ENCODE measurements around the gene STEAP1B.

Gene STEAP1B

DNA sequence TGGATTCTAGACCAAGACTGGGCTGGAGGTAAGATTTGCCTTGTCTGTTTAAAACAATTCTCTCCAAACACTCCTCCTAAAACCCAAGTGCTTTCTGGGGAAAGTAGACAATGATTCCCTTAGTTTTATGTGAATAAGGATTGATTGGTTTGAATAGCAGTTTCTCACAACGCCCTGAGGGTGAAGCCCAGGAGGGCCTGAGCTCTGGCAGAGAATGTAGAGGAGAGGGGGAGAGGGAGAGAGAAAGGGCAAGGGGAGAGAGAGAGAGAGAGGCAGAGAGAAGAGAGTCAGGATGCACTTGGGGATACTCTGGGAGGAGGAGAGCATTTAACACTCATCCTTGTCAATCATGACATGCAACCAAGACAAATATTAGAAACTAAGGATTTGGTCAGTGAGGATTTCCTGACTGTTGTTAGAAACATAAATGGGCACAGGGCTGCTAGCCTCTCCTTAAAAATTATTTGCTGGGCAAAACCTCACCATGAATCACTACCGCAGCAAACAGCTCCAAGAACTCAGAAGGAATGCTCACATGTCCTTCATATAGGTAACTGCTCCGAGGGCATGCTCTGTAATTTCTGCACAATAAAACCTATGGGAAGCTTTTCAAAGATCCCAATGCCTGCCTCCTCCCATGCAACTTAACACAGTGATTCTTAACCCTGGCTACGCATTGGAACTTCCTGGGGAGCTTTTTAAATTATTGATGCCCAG, 87.9 kb downstream of the STEAP1B start:
- no peak for TF ChIP-seq CTCF (conservative IDR thresholded peaks at IDR 0.05)
- H3K27ac ChIP-seq, result no peak overlapping the region

DNA sequence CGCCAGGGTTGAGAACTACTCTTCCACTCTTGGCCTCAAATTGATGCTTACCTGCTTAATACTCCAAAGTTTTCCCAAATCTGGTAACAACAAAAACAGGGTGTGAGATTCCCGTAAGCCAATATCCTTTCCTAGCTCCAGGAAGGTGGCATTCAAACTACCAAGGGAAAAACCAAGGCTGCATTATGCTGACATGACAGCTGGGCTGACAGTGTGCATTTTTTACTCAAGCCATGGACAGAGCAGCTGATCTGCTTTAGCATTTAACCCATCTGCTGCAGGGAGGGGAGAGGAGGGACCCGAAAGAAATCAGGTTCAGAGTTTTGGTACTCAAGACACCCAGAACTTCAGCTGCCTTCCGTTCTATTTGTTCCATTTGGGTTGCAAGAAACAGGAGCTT, 93.3 kb downstream of the STEAP1B start:
- no peak for TF ChIP-seq CTCF (conservative IDR thresholded peaks at IDR 0.05)
- H3K27ac ChIP-seq, result no peak overlapping the region

GRCh38 chr7:22404421-22405023, 95.5 kb downstream of the STEAP1B start:
- no peak overlapping the region for H3K27ac ChIP-seq
- no peak for TF ChIP-seq CTCF (conservative IDR thresholded peaks at IDR 0.05)

DNA sequence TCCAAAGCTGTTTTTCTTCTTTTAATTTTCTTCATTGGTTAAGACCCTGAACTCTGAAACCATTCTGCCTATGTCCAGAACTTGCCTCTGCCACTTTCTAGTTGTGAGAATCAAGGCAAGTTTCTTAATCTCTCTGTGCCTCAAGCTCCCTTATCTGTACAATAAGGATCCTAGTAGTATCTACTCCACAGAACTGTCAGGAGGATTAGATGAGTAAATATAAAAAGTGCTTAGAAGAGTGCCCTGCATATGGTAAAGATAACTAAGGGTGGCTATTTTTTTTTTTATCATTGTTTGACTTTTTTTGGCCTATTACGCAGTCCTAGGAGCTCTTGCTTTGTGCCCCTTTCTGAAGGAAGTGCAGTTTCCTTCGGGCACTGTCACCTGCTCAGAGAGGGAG, 96.6 kb downstream of the STEAP1B start:
- no peak overlapping the region for H3K27ac ChIP-seq
- no peak for TF ChIP-seq CTCF (conservative IDR thresholded peaks at IDR 0.05)

GRCh38 chr7:22402250-22402649, 97.7 kb downstream of the STEAP1B start:
- H3K27ac ChIP-seq, result no peak overlapping the region
- no peak for TF ChIP-seq CTCF (conservative IDR thresholded peaks at IDR 0.05)

DNA sequence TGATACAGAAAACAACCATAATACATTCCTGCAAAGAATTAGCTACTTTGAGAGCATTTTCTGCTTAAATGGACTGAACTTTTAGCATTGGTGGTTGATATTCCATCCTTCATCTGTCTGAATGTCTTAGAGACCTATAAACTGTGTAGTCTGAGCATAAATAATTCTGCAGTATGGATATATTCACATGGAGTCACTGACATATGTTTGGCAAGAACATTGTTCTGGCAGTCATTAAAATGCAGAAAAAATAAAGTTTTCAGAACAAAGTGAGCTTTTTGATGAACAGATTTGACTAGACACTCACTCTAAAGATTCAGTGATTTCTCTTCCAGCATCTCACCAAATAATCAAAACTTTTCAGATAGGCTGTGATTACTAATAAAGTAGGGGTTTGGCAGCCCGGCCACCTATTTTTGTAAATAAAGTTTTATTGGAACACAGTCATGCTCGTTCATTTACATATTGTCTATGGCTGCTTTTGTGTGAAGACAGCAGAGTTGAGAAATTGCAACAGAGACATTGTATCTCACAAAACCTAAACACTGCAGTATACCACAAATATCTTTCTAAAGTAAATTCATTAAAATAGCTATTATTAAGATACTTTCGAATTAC, 98.9 kb downstream of the STEAP1B start:
- H3K27ac ChIP-seq, result no peak overlapping the region
- no peak for TF ChIP-seq CTCF (conservative IDR thresholded peaks at IDR 0.05)

DNA sequence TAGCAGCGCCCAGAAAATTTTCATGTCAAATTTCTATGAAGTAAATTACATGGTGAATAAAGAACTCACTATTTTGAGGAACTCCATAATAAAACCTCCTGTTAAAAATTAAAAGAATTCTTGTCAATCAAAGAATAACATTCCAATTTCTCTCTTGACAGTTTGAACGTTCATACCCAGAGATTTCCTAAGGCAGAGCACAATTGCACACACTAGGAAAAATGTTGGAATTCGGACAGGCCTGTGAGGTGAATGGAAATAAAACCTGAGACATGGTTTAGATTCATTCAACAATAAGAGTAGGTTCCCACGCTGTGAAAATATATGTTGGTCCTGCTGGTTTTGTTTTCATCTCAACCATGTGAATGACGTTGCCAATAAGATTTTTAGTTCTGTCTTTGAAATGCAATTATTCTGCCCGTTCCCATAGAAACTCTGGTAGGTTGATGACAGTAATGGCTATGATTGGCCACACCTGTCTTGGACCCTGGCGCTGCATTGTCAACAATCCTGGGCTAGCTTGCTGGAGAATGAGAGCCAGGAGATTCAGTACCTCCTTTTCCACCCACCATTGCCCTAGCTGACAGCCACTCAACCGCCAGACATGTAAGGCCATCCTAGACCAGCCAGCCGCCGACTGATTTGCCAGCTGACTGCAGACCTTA, 99.7 kb downstream of the STEAP1B start:
- H3K27ac ChIP-seq, result no peak overlapping the region
- no peak for TF ChIP-seq CTCF (conservative IDR thresholded peaks at IDR 0.05)
